ENCODE results near the gene RTN4RL1. TPM values are rescaled to one million over a fixed set of nuclear protein-coding genes. Genes with fewer than 3 reads are reported as not detected.

RTN4RL1 gene
- total and polyA plus RNA-seq, 2 of the 13 experiments (the other 11 are each of a cell fraction or from before 2014, with no cell fraction given) = 0.01 TPM; not detected in 1

DNA sequence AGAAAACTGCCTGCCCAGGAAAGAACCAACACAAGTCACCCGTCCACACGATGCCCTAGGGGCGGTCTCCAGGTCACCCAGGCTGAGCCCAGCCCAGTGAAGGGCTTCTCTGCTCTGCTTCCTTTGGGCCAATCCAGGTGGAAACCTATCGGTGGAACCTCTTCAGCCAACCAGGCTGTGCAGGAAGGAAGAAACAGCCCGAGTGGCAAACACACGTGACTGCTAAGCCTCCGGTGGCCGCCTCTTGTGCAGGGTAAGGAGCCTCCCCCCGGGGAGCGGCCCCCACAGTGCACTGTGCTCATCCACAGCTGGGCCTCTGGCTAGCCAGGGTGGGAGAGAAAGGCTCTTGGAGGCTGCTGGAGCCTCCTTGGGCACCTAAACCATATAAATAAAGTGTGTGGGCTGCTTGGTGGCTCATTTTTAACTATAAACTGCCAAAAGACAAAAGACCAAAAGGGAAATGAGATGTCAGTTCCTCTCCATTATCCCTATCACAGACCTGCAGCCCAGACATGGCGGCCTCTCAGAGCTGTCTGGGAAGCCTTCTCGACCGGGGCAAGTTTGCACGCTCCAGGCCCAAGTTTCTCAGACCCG, 2.4 kb downstream of the RTN4RL1 start:
- 57% methylated on average over 11 of the region's 15 CpGs for WGBS (ENCODE audit: low lambda C conversion rate)
- Histone ChIP-seq H2AFZ (ENCODE audit: low read length) (no peak overlapping the region), H3K4me2 (ENCODE audit: low read depth, low read length) (no peak overlapping the region), H3K4me1 (ENCODE audit: insufficient read depth, low read length) (peaks cover 17% of the 10 kb centered on the region; the same call in 1 of the 2 replicates), H3K79me2 (ENCODE audit: insufficient read depth, low read length) (no peaks in the 10 kb centered on the region), H4K20me1 (ENCODE audit: insufficient read depth, low read length) (no peaks in the 10 kb centered on the region), H3K27ac (ENCODE audit: extremely low read length, insufficient read depth, low read length) (no peak overlapping the region), H3K9me3 (ENCODE audit: low read length) (no peaks in the 10 kb centered on the region), H3K9ac (ENCODE audit: insufficient read depth, low read depth, low read length) (no peak overlapping the region), H3K4me3 (replicated peaks in 1 of 3; ENCODE audit: insufficient read depth in 1 of 3, low read depth in 2 of 3, low read length in 3 of 3) (no peak overlapping the region), H3K27me3 (ENCODE audit: control insufficient read depth in 1 of 2, insufficient read depth in 2 of 2, low read length in 2 of 2) (peaks cover 14 to 70% of the 10 kb centered on the region in 2 experiments), H3K36me3 (replicated peaks in 1 of 2; ENCODE audit: control insufficient read depth in 1 of 2, insufficient read depth in 2 of 2, low read length in 2 of 2) (no peaks in the 10 kb centered on the region)
- ChIA-PET POLR2A (no interaction called here), CTCF (ENCODE audit: low intra/inter-chr PET ratio, low total read pairs) (no interaction called here)
- DNase-seq (ENCODE audit: low spot score) = no peak
- intact Hi-C loops (cut with micrococcal nuclease; ENCODE audit: unreplicated experiment) = loop anchor here (10.0 kb wide), 2 partner anchors 48 to 138 kb away; no protein-coding TSS in a partner anchor
- FAIRE-seq = no peak
- in situ Hi-C loops (cut with HindIII; ENCODE audit: extremely low pct_ligation_motif_present, low pct_unique_long_range_greater_than_20kb) = no loop called here
- TF ChIP-seq, protein P1, sequence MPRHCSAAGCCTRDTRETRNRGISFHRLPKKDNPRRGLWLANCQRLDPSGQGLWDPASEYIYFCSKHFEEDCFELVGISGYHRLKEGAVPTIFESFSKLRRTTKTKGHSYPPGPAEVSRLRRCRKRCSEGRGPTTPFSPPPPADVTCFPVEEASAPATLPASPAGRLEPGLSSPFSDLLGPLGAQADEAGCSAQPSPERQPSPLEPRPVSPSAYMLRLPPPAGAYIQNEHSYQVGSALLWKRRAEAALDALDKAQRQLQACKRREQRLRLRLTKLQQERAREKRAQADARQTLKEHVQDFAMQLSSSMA (CRISPR knock-in tag; IDR thresholded peaks at IDR 0.05) = no peak
- TF ChIP-seq JUNB (CRISPR knock-in tag; IDR thresholded peaks at IDR 0.05; ENCODE audit: borderline replicate concordance) (no peak), NFATC3 (CRISPR knock-in tag; IDR thresholded peaks at IDR 0.05) (no peak), ZNF101 (CRISPR knock-in tag; IDR thresholded peaks at IDR 0.05; ENCODE audit: borderline replicate concordance, low read depth) (no peak), ZNF337 (CRISPR knock-in tag; IDR thresholded peaks at IDR 0.05; ENCODE audit: borderline replicate concordance, low read depth) (no peak), KDM3A (CRISPR knock-in tag; IDR thresholded peaks at IDR 0.05; ENCODE audit: low read depth) (no peak), ZNF446 (CRISPR knock-in tag; IDR thresholded peaks at IDR 0.05) (no peak), ZNF513 (CRISPR knock-in tag; conservative IDR thresholded peaks at IDR 0.05) (no peak), EEA1 (CRISPR knock-in tag; IDR thresholded peaks at IDR 0.05; ENCODE audit: borderline replicate concordance) (no peak)
- TF ChIP-seq, protein P2, sequence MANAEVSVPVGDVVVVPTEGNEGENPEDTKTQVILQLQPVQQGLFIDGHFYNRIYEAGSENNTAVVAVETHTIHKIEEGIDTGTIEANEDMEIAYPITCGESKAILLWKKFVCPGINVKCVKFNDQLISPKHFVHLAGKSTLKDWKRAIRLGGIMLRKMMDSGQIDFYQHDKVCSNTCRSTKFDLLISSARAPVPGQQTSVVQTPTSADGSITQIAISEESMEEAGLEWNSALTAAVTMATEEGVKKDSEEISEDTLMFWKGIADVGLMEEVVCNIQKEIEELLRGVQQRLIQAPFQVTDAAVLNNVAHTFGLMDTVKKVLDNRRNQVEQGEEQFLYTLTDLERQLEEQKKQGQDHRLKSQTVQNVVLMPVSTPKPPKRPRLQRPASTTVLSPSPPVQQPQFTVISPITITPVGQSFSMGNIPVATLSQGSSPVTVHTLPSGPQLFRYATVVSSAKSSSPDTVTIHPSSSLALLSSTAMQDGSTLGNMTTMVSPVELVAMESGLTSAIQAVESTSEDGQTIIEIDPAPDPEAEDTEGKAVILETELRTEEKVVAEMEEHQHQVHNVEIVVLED (CRISPR knock-in tag; IDR thresholded peaks at IDR 0.05; ENCODE audit: borderline replicate concordance) = no peak
- TF ChIP-seq, protein P3, sequence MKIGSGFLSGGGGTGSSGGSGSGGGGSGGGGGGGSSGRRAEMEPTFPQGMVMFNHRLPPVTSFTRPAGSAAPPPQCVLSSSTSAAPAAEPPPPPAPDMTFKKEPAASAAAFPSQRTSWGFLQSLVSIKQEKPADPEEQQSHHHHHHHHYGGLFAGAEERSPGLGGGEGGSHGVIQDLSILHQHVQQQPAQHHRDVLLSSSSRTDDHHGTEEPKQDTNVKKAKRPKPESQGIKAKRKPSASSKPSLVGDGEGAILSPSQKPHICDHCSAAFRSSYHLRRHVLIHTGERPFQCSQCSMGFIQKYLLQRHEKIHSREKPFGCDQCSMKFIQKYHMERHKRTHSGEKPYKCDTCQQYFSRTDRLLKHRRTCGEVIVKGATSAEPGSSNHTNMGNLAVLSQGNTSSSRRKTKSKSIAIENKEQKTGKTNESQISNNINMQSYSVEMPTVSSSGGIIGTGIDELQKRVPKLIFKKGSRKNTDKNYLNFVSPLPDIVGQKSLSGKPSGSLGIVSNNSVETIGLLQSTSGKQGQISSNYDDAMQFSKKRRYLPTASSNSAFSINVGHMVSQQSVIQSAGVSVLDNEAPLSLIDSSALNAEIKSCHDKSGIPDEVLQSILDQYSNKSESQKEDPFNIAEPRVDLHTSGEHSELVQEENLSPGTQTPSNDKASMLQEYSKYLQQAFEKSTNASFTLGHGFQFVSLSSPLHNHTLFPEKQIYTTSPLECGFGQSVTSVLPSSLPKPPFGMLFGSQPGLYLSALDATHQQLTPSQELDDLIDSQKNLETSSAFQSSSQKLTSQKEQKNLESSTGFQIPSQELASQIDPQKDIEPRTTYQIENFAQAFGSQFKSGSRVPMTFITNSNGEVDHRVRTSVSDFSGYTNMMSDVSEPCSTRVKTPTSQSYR (CRISPR knock-in tag; IDR thresholded peaks at IDR 0.05; ENCODE audit: borderline replicate concordance) = no peak
- no peak for ATAC-seq
- no TSS peak for BruUV-seq (replicated peaks)

Measured in HepG2 (cell line).